Raji (cell line): Measurements from ENCODE around the gene NPAS3.

Experiments
- POLR2A ChIP-seq: IDR thresholded peaks from 2 replicates; pipeline ENCODE4 v1.6.1; 2011; ENCODE audit warnings: low read depth, low read length, control low read depth; ENCODE audit not compliant: insufficient read depth

Gene NPAS3

GRCh38 chr14:33309106-33309505 is 370.4 kb downstream of the NPAS3 start:
- TF ChIP-seq POLR2A = no peak

- TF ChIP-seq POLR2A = no peak
These were observed 376.5 kb downstream of the NPAS3 start for GRCh38 chr14:33315217-33315616.

GRCh38 chr14:33315721-33316120 is 377.0 kb downstream of the NPAS3 start:
- no peak for TF ChIP-seq POLR2A

- no peak for TF ChIP-seq POLR2A
These were observed 379.0 kb downstream of the NPAS3 start for GRCh38 chr14:33317675-33318074.

- no peak for TF ChIP-seq POLR2A
These were observed 385.3 kb downstream of the NPAS3 start for GRCh38 chr14:33323979-33324378.

- TF ChIP-seq POLR2A = no peak
These were observed 392.7 kb downstream of the NPAS3 start for GRCh38 chr14:33331176-33331949.

- no peak for TF ChIP-seq POLR2A
These were observed 393.8 kb downstream of the NPAS3 start for GRCh38 chr14:33332497-33332896.

- TF ChIP-seq POLR2A = no peak
These were observed 396.7 kb downstream of the NPAS3 start for GRCh38 chr14:33335366-33335765.

GRCh38 chr14:33342299-33342974 is 403.8 kb downstream of the NPAS3 start:
- no peak for TF ChIP-seq POLR2A

- no peak for TF ChIP-seq POLR2A
These were observed 404.3 kb downstream of the NPAS3 start for GRCh38 chr14:33343016-33343415.

GRCh38 chr14:33347796-33348195 is 409.1 kb downstream of the NPAS3 start:
- no peak for TF ChIP-seq POLR2A

GRCh38 chr14:33348510-33348909 is 409.8 kb downstream of the NPAS3 start:
- no peak for TF ChIP-seq POLR2A

GRCh38 chr14:33349871-33350270 is 411.2 kb downstream of the NPAS3 start:
- no peak for TF ChIP-seq POLR2A

- TF ChIP-seq POLR2A = no peak
These were observed 411.8 kb downstream of the NPAS3 start for GRCh38 chr14:33350366-33350990.

- no peak for TF ChIP-seq POLR2A
These were observed 414.1 kb downstream of the NPAS3 start for GRCh38 chr14:33352821-33353220.

- TF ChIP-seq POLR2A = no peak
These were observed 417.5 kb downstream of the NPAS3 start for GRCh38 chr14:33356181-33356580.

GRCh38 chr14:33357225-33358010 is 418.7 kb downstream of the NPAS3 start:
- TF ChIP-seq POLR2A = no peak
